Measurements from ENCODE around the gene LSS. TPM values are rescaled to one million over a fixed set of nuclear protein-coding genes. Genes with fewer than 3 reads are reported as not detected.
"Not testable (repeated sequence)": the region's sequence is repeated elsewhere in the genome, so short reads cannot be mapped to it uniquely, and the experiment has no call there.

The LSS gene
- total RNA-seq, 1 experiment from 2014 or later: 26.7 TPM

DNA sequence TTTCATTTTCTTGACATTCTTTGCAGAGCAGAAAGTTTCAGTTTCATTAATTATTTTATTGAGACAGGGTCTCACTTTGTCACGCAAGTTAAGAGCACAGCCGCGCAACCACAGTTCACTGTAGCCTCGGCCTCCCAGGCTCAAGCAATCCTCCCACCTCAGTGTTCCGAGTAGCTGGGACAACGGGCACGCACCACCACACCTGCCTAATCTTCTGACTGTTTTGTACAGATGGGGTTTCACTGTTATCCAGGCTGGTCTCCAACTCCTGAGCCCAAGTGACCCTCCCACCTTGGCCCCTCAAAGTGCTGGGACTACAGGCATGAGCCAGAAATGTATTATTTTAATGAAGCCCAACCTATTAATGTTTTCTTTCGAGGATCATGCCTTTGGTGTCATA lies 41.3 kb downstream of the LSS start:
- no peak for DNase-seq (ENCODE audit: low read depth)

- DNase-seq (ENCODE audit: low read depth): peak; percentile 10
Measured at GRCh38 chr21:46185716-46186115, 42.9 kb downstream of the LSS start.

- peak; percentile 79 for DNase-seq (ENCODE audit: low read depth)
Measured at GRCh38 chr21:46184625-46185555, 43.7 kb downstream of the LSS start.

DNA sequence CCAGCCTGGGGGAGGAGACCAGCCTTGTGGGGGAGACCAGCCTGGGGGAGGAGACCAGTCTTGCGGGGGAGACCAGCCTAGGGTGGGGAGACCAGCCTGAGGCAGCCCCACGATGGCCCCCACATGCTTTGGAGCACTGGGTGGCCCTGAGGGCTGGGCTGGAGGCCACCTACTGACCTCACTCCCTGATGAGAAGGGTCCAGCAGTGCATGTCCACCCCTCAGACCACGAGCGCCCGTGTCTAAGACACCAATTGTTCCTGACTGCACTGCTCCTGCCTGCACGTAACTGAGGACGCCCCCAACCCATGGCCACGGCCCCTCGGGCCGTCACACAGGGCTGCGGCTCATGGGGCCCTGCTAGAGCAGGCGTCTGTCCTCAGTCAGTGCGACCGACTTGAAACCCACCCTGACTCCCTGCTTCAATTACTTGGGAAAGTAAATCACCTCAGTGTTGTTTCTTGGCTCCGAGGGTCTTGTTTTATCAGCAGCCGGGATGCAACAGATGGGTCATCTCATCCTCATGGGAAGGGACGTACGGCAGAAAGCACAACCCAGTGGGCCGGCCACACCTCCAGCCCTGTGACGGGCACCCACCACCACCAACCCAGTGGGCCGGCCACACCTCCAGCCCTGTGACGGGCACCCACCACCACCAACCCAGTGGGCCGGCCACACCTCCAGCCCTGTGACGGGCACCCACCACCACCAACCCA lies 44.5 kb downstream of the LSS start, which contains the start of gene SPATC1L:
SPATC1L (minus strand) TSS at position 550 of the 715 bp plus-strand sequence. CDS start 1,643 bp downstream, outside the sequence.
- peak; percentile 71 for DNase-seq (ENCODE audit: low read depth)

- DNase-seq (ENCODE audit: low read depth): not testable (repeated sequence)
Measured at GRCh38 chr21:46183337-46183909, 45.2 kb downstream of the LSS start.

DNA sequence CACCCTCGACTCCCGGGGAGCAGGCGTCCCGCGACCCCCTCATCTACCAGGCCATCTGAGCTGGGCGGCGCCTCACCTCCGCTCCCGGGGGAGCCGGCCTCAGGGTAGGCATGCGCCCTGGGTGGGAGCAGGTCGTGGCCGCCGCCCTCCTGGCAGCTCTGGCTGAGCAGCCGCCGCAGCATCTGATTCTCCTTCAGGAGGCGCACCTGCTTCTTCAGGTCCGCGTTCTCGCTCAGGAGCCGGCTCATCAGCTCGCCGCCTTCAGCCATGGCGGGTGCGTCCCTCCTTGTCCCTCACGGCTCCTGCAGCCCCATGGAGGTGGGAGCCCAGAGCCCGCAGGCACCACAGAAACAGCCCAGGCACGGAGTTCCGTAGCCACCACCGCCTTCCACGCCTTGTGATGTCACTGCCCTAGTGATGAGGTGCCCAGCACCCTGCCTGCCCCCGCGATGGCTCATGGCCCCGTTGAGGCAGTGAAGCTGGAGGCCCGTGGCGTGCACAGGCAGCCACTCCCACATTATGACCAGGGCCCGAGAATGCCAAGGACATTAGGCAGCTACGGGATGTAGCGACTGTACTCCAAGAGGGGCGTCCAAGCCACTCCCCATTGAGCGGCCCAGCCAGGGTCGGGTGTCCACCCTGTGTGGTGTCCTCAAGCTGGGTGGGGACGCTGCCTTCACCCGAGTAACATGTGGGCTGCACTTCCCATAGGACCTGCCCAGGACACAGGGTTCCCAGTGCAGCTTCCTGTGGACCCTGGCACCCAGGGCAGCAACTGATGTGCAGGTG lies 45.8 kb downstream of the LSS start:
- no peak for DNase-seq (ENCODE audit: low read depth)

GRCh38 chr21:46181953-46182547 lies 46.5 kb downstream of the LSS start:
- no peak for DNase-seq (ENCODE audit: low read depth)

DNA sequence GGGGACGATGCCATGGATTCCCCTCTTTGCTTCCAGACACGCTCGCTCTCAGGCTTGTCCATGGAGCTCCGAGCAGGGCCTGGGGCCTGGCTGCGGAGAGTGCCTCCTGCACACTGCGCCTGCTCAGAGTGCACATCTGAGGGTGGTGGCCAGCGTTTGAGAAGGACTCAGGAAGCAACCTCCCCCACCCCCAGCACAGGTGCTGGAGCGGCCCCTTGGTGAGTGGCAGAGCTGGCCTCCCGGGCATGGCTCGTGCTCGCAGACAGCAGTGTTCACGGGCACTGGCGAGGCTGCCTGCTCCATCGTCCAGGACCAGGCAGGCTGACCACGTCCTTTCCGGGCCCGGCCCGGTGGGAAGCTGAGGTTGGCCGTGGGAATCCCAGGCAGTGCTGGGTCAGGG lies 47.1 kb downstream of the LSS start:
- no peak for DNase-seq (ENCODE audit: low read depth)

GRCh38 chr21:46180778-46181391 lies 47.7 kb downstream of the LSS start:
- no peak for DNase-seq (ENCODE audit: low read depth)

DNA sequence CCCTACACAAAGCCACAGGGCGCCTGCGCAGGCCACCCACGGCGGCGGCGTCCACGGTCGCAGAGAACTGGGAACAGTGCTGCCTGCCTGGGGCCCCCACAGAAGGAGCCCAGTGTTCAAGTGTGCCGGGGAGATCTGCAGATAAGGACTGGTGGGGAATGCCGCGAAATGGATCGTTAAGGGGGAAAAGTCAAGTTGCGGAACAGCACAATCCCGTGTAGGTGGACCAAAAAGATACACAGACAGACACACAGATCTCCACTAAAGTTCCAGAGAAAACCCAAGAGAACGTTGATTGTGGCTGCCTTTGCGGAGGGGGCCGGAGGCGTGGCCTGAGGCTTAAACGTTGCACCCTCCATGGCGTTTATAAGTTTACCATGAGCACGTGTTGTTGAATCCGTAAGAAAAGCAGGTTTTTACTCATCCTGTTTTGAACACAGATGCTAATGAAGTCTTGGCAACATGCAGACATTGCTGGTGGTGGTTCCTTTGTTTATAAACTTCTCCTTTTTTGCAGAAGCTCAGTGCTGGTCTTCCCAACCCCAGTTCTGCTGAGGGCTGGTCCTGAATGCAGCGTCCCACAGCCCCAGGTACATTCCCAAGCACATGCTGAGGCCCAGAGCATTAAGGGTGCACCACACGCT lies 48.4 kb downstream of the LSS start:
- DNase-seq (ENCODE audit: low read depth): no peak

GRCh38 chr21:46179708-46180078 lies 48.9 kb downstream of the LSS start:
- no peak for DNase-seq (ENCODE audit: low read depth)

DNA sequence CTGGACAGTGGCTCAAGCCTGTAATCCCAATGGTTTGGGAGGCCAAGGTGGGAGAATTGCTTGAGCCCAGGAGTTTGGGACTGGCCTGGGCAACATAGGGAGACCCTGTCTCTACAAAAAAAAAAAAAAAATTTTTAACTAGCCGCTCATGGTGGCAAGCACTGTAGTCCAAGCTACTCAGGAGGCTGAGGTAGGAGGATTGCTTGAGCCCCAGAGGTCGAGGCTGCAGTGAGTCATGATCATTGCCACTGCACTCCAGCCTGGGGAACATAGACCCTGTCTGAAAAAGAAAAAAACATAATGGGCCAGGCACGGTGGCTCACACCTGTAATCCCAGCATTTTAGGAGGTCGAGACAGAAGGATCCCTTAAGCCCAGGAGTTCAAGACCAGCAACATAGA lies 49.6 kb downstream of the LSS start:
- DNase-seq (ENCODE audit: low read depth): no peak

DNA sequence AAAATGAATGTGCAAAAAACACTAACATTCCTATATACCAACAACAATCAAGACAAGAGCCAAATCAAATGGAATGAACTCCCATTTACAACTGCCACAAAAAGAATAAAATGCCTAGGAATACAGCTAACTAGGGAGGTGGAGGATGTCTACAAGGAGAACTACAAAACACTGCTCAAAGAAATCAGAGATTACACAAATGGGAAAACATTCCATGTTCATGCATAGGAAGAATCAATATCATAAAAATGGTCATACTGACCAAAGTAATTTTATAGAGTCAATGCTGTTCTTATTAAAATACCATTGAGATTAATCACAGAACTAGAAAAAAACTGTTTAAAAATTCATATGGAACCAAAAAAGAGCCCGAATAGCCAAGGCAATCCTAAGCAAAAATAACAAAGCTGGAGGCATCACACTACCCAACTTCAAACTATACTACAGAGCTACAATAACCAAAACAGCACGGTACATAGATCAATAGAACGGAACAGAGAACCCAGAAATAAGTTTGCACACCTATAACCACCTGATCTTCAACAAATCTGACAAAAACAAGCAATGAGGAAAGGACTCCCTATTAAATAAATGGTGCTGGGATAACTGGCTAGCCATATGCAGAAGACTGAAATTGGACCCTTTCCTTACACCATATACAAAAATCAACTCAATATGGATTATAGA lies 52.0 kb downstream of the LSS start:
- not testable (repeated sequence) for DNase-seq (ENCODE audit: low read depth)

DNA sequence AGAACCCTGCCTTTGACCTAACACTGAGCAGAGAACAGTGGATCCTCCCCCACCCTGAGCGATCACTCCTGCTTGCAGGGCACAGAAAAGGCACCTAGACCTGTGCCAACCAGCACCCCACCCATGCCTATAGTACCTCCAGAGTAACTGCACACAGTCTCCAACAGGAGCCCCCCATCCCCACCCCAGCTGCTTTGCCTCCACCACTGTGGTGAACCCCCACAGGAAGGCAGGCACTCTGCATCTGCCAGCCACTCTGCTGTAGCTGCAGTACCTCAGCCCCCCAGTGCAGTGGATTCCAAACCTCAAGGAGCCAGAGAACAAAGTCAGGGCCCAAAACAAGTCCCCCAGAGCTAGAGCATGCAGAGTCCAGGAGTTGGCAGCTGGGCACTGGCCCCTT lies 55.0 kb downstream of the LSS start:
- DNase-seq (ENCODE audit: low read depth): no peak

- no peak for DNase-seq (ENCODE audit: low read depth)
Measured at GRCh38 chr21:46172863-46173528, 55.6 kb downstream of the LSS start.

- no peak for DNase-seq (ENCODE audit: low read depth)
Measured at GRCh38 chr21:46171996-46172862, 56.3 kb downstream of the LSS start.

- DNase-seq (ENCODE audit: low read depth): no peak
Measured at GRCh38 chr21:46171585-46171984, 57.0 kb downstream of the LSS start.

All from RPMI7951 (cell line).